Upper lobe of right lung (tissue), 1 donor: ENCODE results near the gene TSPAN14. TPM values are rescaled to one million over a fixed set of nuclear protein-coding genes. Genes with fewer than 3 reads are reported as not detected.
A peak's percentile ranks its signal among the peaks of the same experiment; 100 is the strongest.
"Not testable (repeated sequence)": the region's sequence is repeated elsewhere in the genome, so short reads cannot be mapped to it uniquely, and the experiment has no call there.

Experiments
- ATAC-seq: fragments of 200-7000 bp; cut with Tn5 transposase; one replicate; pipeline ENCODE4 v1.9.1; 2020; ENCODE audit warnings: mild to moderate bottlenecking, moderate library complexity
- DNase-seq: peaks from one replicate; pipeline ENCODE4 v3.0.0-alpha.2; 2020
- H3K27ac ChIP-seq: fragments of 200-600 bp; one replicate; pipeline ENCODE4 v1.8.0; 2022
- H3K27me3 ChIP-seq: fragments of 200-600 bp; one replicate; pipeline ENCODE4 v1.8.0; 2022; ENCODE audit warnings: mild to moderate bottlenecking
- H3K36me3 ChIP-seq: fragments of 200-600 bp; one replicate; pipeline ENCODE4 v1.8.0; 2022
- H3K4me1 ChIP-seq: fragments of 200-600 bp; one replicate; pipeline ENCODE4 v1.8.0; 2022
- H3K4me3 ChIP-seq: fragments of 200-600 bp; one replicate; pipeline ENCODE4 v1.8.0; 2022; ENCODE audit warnings: mild to moderate bottlenecking
- H3K9me3 ChIP-seq: fragments of 200-600 bp; one replicate; pipeline ENCODE4 v1.8.0; 2022
- intact Hi-C: fragments of 100-400 bp; cut with DNase I; formaldehyde crosslinking; loops from one replicate; pipeline ENCODE4 v1.11.0; 2022
- total RNA-seq: library from RNA; stranded (reverse); fragmentation: NEBNext Ultra II Directional; extraction: Animal tissue kit (Norgen Biotek cat#: 25700); gene quantifications from one replicate; pipeline ENCODE4 v1.2.1, GENCODE V29; 2021
- TF ChIP-seq, protein P1 (sequence below): fragments of 200-600 bp; IDR thresholded peaks from one replicate; pipeline ENCODE4 v1.8.0; 2022; ENCODE audit warnings: antibody characterized with exemption
- donor health status: DM: no; HTN: yes; CAD: no; lungs with severe emphysema.

TSPAN14 gene
- total RNA-seq, 1 donor from 2014 or later: 157 TPM

GRCh38 chr10:80529604-80530003, 75.5 kb downstream of the TSPAN14 start:
- intact Hi-C loops: no loop called here
- H3K27ac ChIP-seq: peak overlapping the region; percentile 36
- ATAC-seq (peak; percentile 51), DNase-seq (no peak)
- peaks cover 48% of the 10 kb centered on the region for H3K4me1 ChIP-seq
- TF ChIP-seq, protein P1, sequence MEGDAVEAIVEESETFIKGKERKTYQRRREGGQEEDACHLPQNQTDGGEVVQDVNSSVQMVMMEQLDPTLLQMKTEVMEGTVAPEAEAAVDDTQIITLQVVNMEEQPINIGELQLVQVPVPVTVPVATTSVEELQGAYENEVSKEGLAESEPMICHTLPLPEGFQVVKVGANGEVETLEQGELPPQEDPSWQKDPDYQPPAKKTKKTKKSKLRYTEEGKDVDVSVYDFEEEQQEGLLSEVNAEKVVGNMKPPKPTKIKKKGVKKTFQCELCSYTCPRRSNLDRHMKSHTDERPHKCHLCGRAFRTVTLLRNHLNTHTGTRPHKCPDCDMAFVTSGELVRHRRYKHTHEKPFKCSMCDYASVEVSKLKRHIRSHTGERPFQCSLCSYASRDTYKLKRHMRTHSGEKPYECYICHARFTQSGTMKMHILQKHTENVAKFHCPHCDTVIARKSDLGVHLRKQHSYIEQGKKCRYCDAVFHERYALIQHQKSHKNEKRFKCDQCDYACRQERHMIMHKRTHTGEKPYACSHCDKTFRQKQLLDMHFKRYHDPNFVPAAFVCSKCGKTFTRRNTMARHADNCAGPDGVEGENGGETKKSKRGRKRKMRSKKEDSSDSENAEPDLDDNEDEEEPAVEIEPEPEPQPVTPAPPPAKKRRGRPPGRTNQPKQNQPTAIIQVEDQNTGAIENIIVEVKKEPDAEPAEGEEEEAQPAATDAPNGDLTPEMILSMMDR: no peak
- no peaks in the 10 kb centered on the region for H3K36me3 ChIP-seq
- no peak overlapping the region for H3K4me3 ChIP-seq
- no peaks in the 10 kb centered on the region for H3K9me3 ChIP-seq
- no peaks in the 10 kb centered on the region for H3K27me3 ChIP-seq

- intact Hi-C loops: no loop called here
- Histone ChIP-seq H3K27me3 (no peaks in the 10 kb centered on the region), H3K4me3 (no peak overlapping the region), H3K4me1 (peaks cover 42% of the 10 kb centered on the region), H3K27ac (peak overlapping the region; percentile 36), H3K36me3 (no peaks in the 10 kb centered on the region), H3K9me3 (no peaks in the 10 kb centered on the region)
- DNase-seq (no peak), ATAC-seq (peak; percentile 82)
- TF ChIP-seq, protein P1: no peak
Measured at GRCh38 chr10:80530251-80530650, 76.1 kb downstream of the TSPAN14 start.

- TF ChIP-seq, protein P1: no peak
- Histone ChIP-seq H3K4me1 (peaks cover 36% of the 10 kb centered on the region), H3K36me3 (no peaks in the 10 kb centered on the region), H3K9me3 (no peaks in the 10 kb centered on the region), H3K27me3 (no peaks in the 10 kb centered on the region), H3K27ac (no peak overlapping the region), H3K4me3 (no peak overlapping the region)
- DNase-seq (no peak), ATAC-seq (no peak)
- intact Hi-C loops: no loop called here
Measured at GRCh38 chr10:80530816-80531215, 76.7 kb downstream of the TSPAN14 start.

- no peak for DNase-seq
- Histone ChIP-seq H3K27me3 (no peaks in the 10 kb centered on the region), H3K9me3 (no peaks in the 10 kb centered on the region), H3K4me3 (no peak overlapping the region), H3K36me3 (no peaks in the 10 kb centered on the region), H3K27ac (no peak overlapping the region), H3K4me1 (peaks cover 29% of the 10 kb centered on the region)
- ATAC-seq: no peak
- intact Hi-C loops: no loop called here
- TF ChIP-seq, protein P1: no peak
Measured at GRCh38 chr10:80532571-80532970, 78.5 kb downstream of the TSPAN14 start.

- H3K9me3 ChIP-seq, H3K27me3 ChIP-seq, H3K4me3 ChIP-seq, ATAC-seq, DNase-seq, H3K36me3 ChIP-seq, intact Hi-C loops, H3K27ac ChIP-seq: not testable (repeated sequence)
- H3K4me1 ChIP-seq: peaks cover 14% of the 10 kb centered on the region
Measured at GRCh38 chr10:80534059-80534458, 79.9 kb downstream of the TSPAN14 start.

DNA sequence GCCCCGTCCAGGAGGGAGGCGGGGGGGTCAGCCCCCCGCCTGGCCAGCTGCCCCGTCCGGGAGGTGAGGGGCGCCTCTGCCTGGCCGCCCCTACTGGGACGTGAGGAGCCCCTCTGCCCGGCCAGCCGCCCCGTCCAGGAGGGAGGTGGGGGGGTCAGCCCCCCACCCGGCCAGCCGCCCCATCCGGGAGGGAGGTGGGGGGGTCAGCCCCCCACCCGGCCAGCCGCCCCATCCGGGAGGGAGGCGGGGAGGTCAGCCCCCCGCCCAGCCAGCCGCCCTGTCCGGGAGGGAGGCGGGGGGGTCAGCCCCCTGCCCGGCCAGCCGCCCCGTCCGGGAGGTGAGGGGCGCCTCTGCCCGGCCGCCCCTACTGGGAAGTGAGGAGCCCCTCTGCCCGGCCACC, 80.5 kb downstream of the TSPAN14 start:
- intact Hi-C loops, H3K27ac ChIP-seq, ATAC-seq, H3K27me3 ChIP-seq, H3K9me3 ChIP-seq, DNase-seq, H3K36me3 ChIP-seq, H3K4me1 ChIP-seq, H3K4me3 ChIP-seq: not testable (repeated sequence)

- intact Hi-C loops: no loop called here
- Histone ChIP-seq H3K4me3 (peak overlapping the region; percentile 52), H3K9me3 (no peaks in the 10 kb centered on the region), H3K27me3 (no peaks in the 10 kb centered on the region), H3K4me1 (peaks cover 4% of the 10 kb centered on the region), H3K36me3 (no peaks in the 10 kb centered on the region), H3K27ac (peak overlapping the region; percentile 83)
- DNase-seq: peak; percentile 90
- TF ChIP-seq, protein P1: peak; percentile 76
- peak; percentile 96 for ATAC-seq
Measured at GRCh38 chr10:80535671-80536360, 81.7 kb downstream of the TSPAN14 start.
